Motor neuron (in vitro differentiated cells): ENCODE measurements around the gene SNCB. TPM values are rescaled to one million over a fixed set of nuclear protein-coding genes. Genes with fewer than 3 reads are reported as not detected.
A peak's percentile ranks its signal among the peaks of the same experiment; 100 is the strongest.

Experiments
- ATAC-seq, 8 experiments: fragments of 200-7000 bp; cut with Tn5 transposase; replicated peaks in 6 of 8; 2 replicates each; pipeline ENCODE4 v1.8.0; 2021; ENCODE audit warnings: mild to moderate bottlenecking in 8 of 8, moderate library complexity in 8 of 8
- H3K27ac ChIP-seq, 2 donors: fragments of 250-450 bp; sonication (Bioruptor Pico); 2 replicates each; pipeline ENCODE4 v1.9.0; 2021; ENCODE audit warnings: antibody characterized with exemption in 2 of 2, mild to moderate bottlenecking in 2 of 2, moderate library complexity in 1 of 2
- H3K4me1 ChIP-seq, 2 donors: fragments of 250-450 bp; sonication (Bioruptor Pico); replicated peaks in 1 of 2; 2 replicates each; pipeline ENCODE4 v1.6.1; 2021; ENCODE audit warnings: antibody characterized with exemption in 2 of 2, mild to moderate bottlenecking in 2 of 2, moderate library complexity in 1 of 2
- H3K4me3 ChIP-seq, 5 donors: fragments of 250-450 bp; sonication (Bioruptor Pico); 2 replicates each; pipeline ENCODE4 v1.9.0; 2021; ENCODE audit warnings: antibody characterized with exemption in 5 of 5, mild to moderate bottlenecking in 5 of 5, moderate library complexity in 4 of 5
- WGBS, 10 experiments: fragments of 450-650 bp; shearing (Covaris generic); methylation state at CpG; one replicate each; pipeline ENCODE4 v1.0.0; 2022; 5-methylcytosine and 5-hydroxymethylcytosine counted together
- in situ Hi-C, 9 experiments: fragments of 400-800 bp; cut with MboI; loops; one replicate each; pipeline ENCODE4 v1.15.0; 2021; ENCODE audit warnings: low sequenced_read_pairs in 9 of 9, low pct_unique_long_range_greater_than_20kb in 2 of 9; ENCODE audit not compliant: unreplicated experiment in 9 of 9
- total RNA-seq, 8 experiments: library from RNA; unstranded; fragments of 300-600 nt; gene quantifications; 2 replicates each; pipeline versions ENCODE4 v1.2.3 to v1.2.4, GENCODE V29; 2022

The SNCB gene
- total RNA-seq, 8 experiments from 2014 or later: 0.58 to 10.8 (median 3.9) TPM; not detected in 2

DNA sequence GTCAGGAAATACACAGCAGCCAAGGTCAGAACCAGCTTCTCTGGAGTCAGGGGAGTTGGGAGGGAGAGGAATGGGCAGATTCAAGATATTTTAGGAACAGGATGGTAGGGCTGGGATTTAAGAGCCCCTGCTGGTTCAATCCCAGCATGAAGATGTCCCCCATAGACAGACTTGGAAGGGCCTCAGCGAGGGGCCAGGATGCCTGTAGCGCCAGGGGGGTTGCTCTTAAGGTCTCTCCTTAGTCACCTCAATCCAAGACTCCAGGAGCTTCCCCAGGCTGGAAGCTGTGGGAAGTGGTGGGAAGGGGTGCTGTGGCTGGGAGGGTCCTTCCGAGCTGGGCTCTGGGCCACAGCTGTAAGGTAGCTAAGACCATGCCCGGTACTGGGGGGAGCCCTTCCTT lies 8.9 kb upstream of the SNCB start:
- in situ Hi-C loops: loop anchor here in 1 of 9 experiments (25.0 kb wide), 1 partner anchor 902 kb away; no protein-coding TSS in a partner anchor
- H3K4me1 ChIP-seq: no peaks in the 10 kb centered on the region
- 13 to 65% (median 50%) methylated on average over 1 to 2 of the region's 4 CpGs; no CpG with 5 or more reads in 5 of the 10 experiments for WGBS, 10 experiments
- no peak overlapping the region for H3K27ac ChIP-seq
- H3K4me3 ChIP-seq: no peak overlapping the region
- no peak for ATAC-seq

DNA sequence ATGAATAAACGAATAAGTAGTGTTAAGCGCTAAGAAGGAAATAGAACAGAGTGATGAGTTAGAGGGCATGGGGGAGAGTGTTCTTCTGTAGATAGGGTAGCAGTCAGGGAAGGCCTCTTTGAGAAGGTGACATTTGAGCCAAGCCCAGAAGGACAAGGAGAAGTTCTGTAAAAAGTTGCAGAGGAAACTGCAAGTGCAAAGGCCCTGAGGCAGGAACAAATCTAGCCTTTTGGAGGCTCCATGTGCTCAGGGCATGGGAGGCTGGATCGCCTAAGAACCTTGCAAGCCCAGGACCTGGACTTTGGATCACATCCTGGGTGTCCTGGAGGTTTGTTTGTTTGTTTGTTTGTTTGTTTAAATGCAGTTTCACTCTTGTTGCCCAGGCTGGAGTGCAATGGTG lies 8.1 kb upstream of the SNCB start:
- Histone ChIP-seq H3K4me1 (no peaks in the 10 kb centered on the region), H3K27ac (no peak overlapping the region), H3K4me3 (no peak overlapping the region)
- no peak for ATAC-seq
- in situ Hi-C loops: loop anchor here in 1 of 9 experiments (25.0 kb wide), 1 partner anchor 901 kb away; no protein-coding TSS in a partner anchor
- 40 to 100% (median 88%) methylated on average over 1 to 3 of the region's 3 CpGs for WGBS, 10 experiments

DNA sequence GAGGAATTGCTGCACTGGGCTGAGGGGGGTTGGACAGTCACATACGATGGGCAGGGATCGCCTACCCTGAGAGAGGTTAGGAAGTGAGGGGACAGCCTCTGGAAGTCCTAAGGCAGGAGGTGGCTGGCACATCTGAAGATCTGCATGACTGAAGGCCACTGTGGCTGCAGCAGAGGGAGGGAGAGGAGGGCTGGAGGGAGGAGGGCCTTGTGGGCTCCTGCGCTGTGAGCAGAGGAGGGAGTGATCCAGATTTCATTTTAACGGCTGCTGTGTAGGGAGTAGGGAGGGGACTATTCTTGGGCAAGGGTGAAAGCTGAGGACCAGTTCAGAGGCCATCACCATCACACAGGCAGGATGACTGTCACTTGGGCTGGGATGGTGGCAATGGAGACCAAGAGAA lies 7.2 kb upstream of the SNCB start:
- Histone ChIP-seq H3K27ac (no peak overlapping the region), H3K4me1 (no peaks in the 10 kb centered on the region), H3K4me3 (no peak overlapping the region)
- peak in 2 of 8 experiments; percentile 15 to 32 for ATAC-seq
- WGBS, 10 experiments: 10 to 80% (median 27%) methylated on average over 1 to 4 of the region's 4 CpGs; no CpG with 5 or more reads in 5 of the 10 experiments
- in situ Hi-C loops: loop anchor here in 1 of 9 experiments (25.0 kb wide), 1 partner anchor 900 kb away; no protein-coding TSS in a partner anchor

DNA sequence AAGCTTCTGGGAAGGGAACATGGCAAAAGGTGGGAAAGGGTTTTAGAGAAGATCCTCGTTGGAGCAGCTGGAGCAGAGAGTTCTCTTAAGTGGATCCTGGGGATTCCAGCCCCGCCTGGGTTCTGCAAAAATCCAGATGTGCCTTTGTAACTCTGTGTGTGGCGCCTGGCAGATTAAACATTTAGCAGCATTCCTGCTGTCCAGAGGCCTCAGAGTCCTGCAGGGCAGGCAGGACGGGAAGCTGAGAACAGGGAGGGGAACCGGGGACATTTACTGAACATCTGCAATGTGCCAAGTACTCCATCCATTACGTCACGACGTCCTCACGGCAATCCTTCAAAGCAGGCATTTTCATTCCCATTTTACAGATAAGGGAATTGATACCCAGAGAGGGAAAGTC lies 6.1 kb upstream of the SNCB start:
- H3K4me3 ChIP-seq: no peak overlapping the region
- in situ Hi-C loops: loop anchor here in 1 of 9 experiments (25.0 kb wide), 1 partner anchor 899 kb away; no protein-coding TSS in a partner anchor
- WGBS, 10 experiments: 0 to 69% (median 28%) methylated on average over 2 to 8 of the region's 9 CpGs; no CpG with 5 or more reads in 2 of the 10 experiments
- ATAC-seq: peak in 3 of 8 experiments; percentile 43 to 81 (median 50)
- H3K27ac ChIP-seq: no peak overlapping the region
- H3K4me1 ChIP-seq: no peaks in the 10 kb centered on the region

DNA sequence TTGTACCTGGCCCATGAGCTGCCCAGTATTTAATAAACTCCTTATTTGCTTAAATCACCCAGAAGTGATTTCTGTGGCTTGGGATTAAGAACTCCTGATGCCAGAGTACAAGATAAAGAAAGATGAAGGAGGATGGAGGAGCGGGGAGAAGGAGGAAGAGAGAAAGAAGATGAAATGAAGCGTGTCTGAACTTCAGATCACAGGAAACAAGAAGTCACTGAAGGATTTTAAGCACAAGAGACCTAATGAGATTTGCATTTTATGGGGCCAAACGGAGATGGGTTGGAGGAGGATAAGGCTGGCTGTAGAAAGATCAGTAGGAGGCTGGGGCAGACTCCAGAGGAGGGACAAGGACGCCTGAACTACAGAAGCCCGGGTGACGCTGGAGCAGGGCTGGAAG lies 3.3 kb upstream of the SNCB start:
- Histone ChIP-seq H3K27ac (no peak overlapping the region), H3K4me1 (peaks cover 7 to 11% of the 10 kb centered on the region in 2 donors), H3K4me3 (no peak overlapping the region)
- no peak for ATAC-seq
- in situ Hi-C loops: loop anchor here in 1 of 9 experiments (25.0 kb wide), 1 partner anchor 896 kb away; no protein-coding TSS in a partner anchor
- 0 to 50% (median 17%) methylated on average over 1 to 6 of the region's 6 CpGs; no CpG with 5 or more reads in 1 of the 10 experiments for WGBS, 10 experiments

DNA sequence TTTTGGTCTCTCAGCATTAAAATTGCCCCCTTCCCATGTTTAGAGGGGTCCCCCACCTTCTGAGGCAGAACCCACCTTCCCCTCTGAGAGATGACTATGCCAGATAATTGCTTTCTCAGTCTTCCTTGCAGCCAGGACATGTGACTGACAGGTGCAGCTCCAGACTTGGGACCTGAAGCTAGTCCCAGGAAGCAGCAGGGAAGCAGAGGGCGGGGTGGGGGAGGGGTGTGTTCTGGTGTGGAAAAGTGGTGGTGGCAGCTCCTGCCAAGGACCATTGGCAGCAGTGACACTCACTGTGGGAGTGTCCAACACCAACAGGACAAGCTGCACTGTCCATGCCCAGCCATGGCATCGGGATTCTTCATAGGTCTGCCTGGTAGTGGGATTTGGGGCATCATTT lies 2.4 kb upstream of the SNCB start:
- 100% methylated on average over 1 of the region's 2 CpGs; no CpG with 5 or more reads in 9 of the 10 experiments for WGBS, 10 experiments
- Histone ChIP-seq H3K27ac (no peak overlapping the region), H3K4me1 (peaks cover 7 to 11% of the 10 kb centered on the region in 2 donors), H3K4me3 (no peak overlapping the region)
- no peak for ATAC-seq
- in situ Hi-C loops: loop anchor here in 1 of 9 experiments (25.0 kb wide), 1 partner anchor 895 kb away; no protein-coding TSS in a partner anchor

DNA sequence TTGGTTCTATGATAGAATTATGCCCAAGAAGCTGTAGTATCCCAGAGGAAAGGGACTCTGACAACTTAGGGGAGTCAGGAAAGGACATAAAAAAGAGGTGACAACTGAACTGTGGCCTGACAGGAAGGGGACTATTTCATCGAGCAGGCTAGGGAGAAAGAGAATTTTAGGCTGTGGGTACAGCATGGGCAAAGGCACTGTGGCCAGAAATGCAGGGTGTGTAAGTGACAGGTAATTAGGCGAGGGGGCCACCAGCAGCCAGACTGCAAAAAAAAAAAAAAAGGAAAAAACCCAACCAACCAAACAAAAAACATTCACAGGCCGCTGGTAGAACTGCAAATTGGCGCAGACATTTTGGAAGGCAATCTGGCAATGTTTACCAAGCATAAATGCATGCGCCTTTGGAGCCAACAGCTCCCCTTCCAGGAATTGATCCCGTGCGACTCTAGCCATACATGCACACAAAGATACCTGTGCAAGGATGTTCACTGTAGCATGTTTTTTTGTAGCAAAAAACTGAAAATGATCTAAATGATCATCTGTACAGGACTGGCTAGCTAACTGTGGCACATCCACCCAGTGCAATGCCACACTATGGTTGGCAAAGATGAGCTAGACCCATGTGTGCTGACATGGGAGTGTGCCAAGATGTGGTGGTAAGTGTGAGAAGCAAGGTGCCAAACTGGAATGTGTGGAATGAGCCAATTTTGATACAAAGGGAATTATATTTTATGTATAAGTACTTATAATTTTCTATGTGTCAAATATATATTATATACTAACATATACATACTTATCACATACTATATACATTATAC lies 1.3 kb upstream of the SNCB start:
- in situ Hi-C loops: loop anchor here in 1 of 9 experiments (25.0 kb wide), 1 partner anchor 894 kb away; no protein-coding TSS in a partner anchor
- 40 to 88% (median 63%) methylated on average over 1 to 6 of the region's 7 CpGs for WGBS, 10 experiments
- no peak overlapping the region for H3K27ac ChIP-seq

DNA sequence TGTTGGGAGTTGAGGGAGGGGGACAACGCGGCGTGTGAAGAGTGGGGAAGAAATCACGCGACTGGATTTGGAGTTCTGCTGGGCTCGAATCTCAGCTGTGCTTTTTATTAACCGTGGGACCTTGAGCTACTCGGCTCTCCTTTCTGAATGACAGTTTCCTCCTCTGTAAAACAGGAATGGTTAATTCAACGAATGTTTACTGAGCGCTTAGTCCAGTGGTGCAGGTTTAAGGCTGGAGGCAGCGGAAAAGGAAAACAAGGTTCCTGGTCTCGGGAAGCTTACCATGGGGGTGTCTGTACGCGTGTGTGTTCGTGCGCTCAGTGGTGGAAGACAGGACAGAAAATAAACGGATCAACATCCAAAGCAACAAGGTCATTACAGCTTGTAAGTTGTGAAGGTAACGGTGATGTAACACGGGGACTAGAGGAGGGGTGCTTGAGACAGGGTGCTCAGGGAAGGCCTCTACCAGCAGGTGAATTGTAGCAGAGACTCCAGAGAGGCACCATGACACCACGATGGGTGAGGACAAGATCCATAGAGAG lies 418 bp upstream of the SNCB start:
- H3K27ac ChIP-seq: no peak overlapping the region
- peak in 5 of 8 experiments; percentile 10 to 36 (median 16) for ATAC-seq
- WGBS, 10 experiments: 0 to 52% (median 8%) methylated on average over 1 to 10 of the region's 20 CpGs; no CpG with 5 or more reads in 1 of the 10 experiments
- in situ Hi-C loops: loop anchor here in 1 of 9 experiments (25.0 kb wide), 1 partner anchor 893 kb away; no protein-coding TSS in a partner anchor
- peak overlapping the region; percentile 36 to 54 (median 47) for H3K4me3 ChIP-seq
- peaks cover 11 to 13% of the 10 kb centered on the region in 2 donors for H3K4me1 ChIP-seq

More for the DNA sequence above, 1.3 kb upstream of the SNCB start:
- no peak for ATAC-seq
- peaks cover 7 to 11% of the 10 kb centered on the region in 2 donors for H3K4me1 ChIP-seq
- H3K4me3 ChIP-seq: peak overlapping the region in 3 of 5 donors; percentile 47 to 54 (median 51)

DNA sequence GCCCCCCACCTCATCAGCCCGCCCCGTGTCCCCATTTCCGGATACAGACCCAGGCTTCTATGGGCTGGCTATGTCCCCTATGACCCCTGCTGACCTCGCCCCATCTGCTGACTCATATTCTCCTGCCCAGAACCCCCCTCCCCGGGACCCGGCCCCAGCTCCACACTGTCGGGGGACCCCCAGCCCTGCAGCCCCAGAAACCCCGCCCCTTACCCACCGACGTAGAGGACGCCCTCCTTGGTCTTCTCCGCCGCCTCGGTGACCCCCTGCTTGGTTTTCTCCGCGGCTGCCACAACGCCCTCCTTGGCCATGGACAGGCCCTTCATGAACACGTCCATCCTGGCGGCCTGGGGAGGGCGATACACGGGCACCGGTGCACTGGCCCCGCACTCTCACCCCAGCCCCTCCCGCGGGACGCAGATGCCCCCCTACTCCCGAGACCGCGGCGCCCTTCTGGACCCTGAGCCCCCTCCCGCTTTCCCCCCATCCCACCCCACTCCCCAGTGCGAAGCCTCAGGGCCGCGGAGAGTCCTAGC lies 949 bp downstream of the SNCB start:
- no peak for ATAC-seq
- 12% methylated on average over 5 of the region's 34 CpGs; no CpG with 5 or more reads in 9 of the 10 experiments for WGBS, 10 experiments
- Histone ChIP-seq H3K27ac (no peak overlapping the region), H3K4me3 (peak overlapping the region; percentile 36 to 54 (median 47)), H3K4me1 (peaks cover 11 to 13% of the 10 kb centered on the region in 2 donors)
- in situ Hi-C loops: loop anchor here in 1 of 9 experiments (25.0 kb wide), 1 partner anchor 892 kb away; no protein-coding TSS in a partner anchor

DNA sequence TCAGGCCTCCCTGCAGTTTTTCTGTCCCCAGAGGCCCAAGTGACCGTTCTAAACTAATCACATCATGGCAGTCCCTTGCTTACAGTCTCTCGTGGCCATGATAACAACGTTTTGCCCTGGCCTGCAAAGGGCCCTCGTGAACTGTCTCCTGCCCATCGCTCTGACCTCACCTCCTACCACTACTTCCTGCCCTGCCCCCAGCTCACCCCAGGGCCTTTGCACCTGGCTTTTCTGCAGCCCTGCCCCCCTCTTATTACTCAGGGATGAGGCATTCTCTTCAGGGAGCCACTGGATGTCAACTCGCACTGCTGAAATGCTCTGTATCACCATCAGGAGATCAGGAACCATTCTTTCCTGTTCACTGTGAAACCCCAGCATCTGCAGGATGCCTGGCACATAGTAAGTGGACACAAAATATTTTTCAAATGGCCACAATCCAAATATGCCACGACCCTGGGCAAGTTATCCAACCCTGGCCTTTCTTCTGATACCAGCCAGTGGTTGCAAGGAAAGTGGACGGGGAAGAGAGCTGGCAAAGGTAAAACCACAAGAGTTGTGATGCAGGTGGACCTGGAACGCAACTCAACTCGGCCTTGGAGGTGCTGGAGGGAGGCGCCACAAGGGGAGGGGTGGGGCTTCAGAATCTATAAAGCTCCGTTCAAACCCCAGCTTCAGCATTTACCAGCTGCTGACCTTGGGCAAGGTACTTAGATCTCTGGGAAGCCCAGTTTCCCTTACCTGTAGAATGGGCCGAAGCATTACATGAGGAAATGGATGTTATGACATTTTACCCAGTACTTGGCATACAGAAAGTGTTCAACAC lies 1.7 kb downstream of the SNCB start:
- no peak for ATAC-seq
- in situ Hi-C loops: loop anchor here in 1 of 9 experiments (25.0 kb wide), 1 partner anchor 891 kb away; no protein-coding TSS in a partner anchor
- Histone ChIP-seq H3K4me1 (peaks cover 11 to 13% of the 10 kb centered on the region in 2 donors), H3K27ac (no peak overlapping the region), H3K4me3 (no peak overlapping the region)
- 43 to 88% (median 68%) methylated on average over 1 to 10 of the region's 13 CpGs; no CpG with 5 or more reads in 1 of the 10 experiments for WGBS, 10 experiments

DNA sequence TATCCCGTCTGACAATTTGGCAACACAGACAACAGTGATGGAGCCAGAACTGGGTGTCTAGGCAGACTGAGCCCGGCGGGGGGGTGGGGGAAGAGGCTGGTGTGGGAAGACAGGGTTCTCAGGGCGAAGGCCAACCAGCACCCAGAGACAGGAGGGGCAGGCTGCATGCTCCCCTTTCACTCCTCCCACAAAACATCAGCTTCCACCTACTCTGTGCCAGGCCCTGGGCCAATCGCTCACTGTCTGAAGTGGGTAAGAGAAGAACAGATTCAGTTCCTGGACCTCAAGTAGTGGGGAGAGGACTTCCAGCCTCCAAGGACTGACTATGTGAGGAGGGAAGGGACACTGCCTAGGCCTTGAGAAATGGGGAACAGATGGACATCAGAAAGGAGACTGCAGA lies 2.8 kb downstream of the SNCB start:
- no peak overlapping the region for H3K4me3 ChIP-seq
- in situ Hi-C loops: loop anchor here in 1 of 9 experiments (25.0 kb wide), 1 partner anchor 890 kb away; no protein-coding TSS in a partner anchor
- H3K4me1 ChIP-seq: peaks cover 11 to 13% of the 10 kb centered on the region in 2 donors
- no peak for ATAC-seq
- H3K27ac ChIP-seq: no peak overlapping the region
- WGBS, 10 experiments: 33 to 100% (median 67%) methylated on average over 1 to 3 of the region's 5 CpGs; no CpG with 5 or more reads in 7 of the 10 experiments

DNA sequence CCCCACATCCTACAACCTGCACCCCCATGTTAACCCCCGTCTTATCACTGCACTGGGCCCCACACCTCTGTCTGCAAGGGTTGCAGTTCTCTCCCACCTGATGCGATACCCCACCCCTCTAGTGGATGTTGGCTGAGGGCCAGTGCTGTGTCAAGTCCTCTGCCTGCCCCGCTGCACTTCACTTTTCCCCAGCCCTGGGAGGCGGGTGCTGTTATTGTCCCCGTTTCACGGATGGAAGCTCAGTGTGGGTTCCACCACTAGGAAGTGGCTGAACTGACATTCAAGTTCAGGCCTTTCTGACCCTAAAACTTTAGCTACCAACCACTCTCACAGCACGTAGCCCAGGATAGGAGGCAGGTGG lies 3.5 kb downstream of the SNCB start:
- in situ Hi-C loops: loop anchor here in 1 of 9 experiments (25.0 kb wide), 1 partner anchor 890 kb away; no protein-coding TSS in a partner anchor
- Histone ChIP-seq H3K4me3 (no peak overlapping the region), H3K27ac (no peak overlapping the region), H3K4me1 (peaks cover 11 to 13% of the 10 kb centered on the region in 2 donors)
- WGBS, 10 experiments: no CpG with 5 or more reads among the region's 7 CpGs
- ATAC-seq: no peak
